IMR-90 (cell line): ENCODE data around the gene DAB1. TPM values are rescaled to one million over a fixed set of nuclear protein-coding genes. Genes with fewer than 3 reads are reported as not detected.

Source experiments
- ATAC-seq: fragments of 200-7000 bp; cut with Tn5 transposase; 2 replicates; pipeline ENCODE4 v1.9.1; 2020; ENCODE audit warnings: low read depth, mild to moderate bottlenecking, moderate library complexity
- BruUV-seq: library from RNA; stranded (reverse); fragments of 400-500 nt; replicated peaks from 2 replicates; lab custom pipeline; 2021; lab: Mats Ljungman, UMichigan
- CTCF ChIA-PET: fragments of 300-600 bp; formaldehyde crosslinking; extraction: SDS; loops from one replicate; lab custom pipeline; 2021; ENCODE audit warnings: antibody characterized with exemption; lab: Yijun Ruan, JAX
- POLR2A ChIA-PET: fragments of 300-600 bp; sonication (Branson Sonifier 250); formaldehyde crosslinking; loops from one replicate; lab custom pipeline; 2022; ENCODE audit warnings: antibody characterized with exemption; ENCODE audit not compliant: unreplicated experiment; lab: Charles Lee
- DNase-seq: peaks from one replicate; pipeline ENCODE4 v3.0.0; 2013
- H2AFZ ChIP-seq: replicated peaks from 2 replicates; pipeline ENCODE3; 2013; ENCODE audit warnings: low read length, mild to moderate bottlenecking; ENCODE audit not compliant: poor library complexity
- H2AK5ac ChIP-seq: 2 replicates; pipeline ENCODE4 v1.6.1; 2013; ENCODE audit warnings: low read depth, low read length, inconsistent platforms
- H2AK9ac ChIP-seq: replicated peaks from 2 replicates; pipeline ENCODE3; 2013; ENCODE audit warnings: mild to moderate bottlenecking, low read depth, low read length, moderate library complexity; ENCODE audit not compliant: poor library complexity
- H2BK120ac ChIP-seq: 2 replicates; pipeline ENCODE4 v1.6.1; 2013; ENCODE audit warnings: low read depth, low read length, inconsistent platforms
- H2BK15ac ChIP-seq: 3 replicates; pipeline ENCODE4 v1.6.1; 2013; ENCODE audit warnings: low read depth, low read length, inconsistent platforms
- H2BK20ac ChIP-seq: 2 replicates; pipeline ENCODE4 v1.6.1; 2013; ENCODE audit warnings: low read depth, mild to moderate bottlenecking, inconsistent platforms, low read length, moderate library complexity
- H2BK5ac ChIP-seq: 2 replicates; pipeline ENCODE4 v1.6.1; 2013; ENCODE audit warnings: mild to moderate bottlenecking, low read depth, low read length, inconsistent platforms; ENCODE audit not compliant: poor library complexity, severe bottlenecking
- H3K14ac ChIP-seq: replicated peaks from 2 replicates; pipeline ENCODE4 v1.6.1; 2013; ENCODE audit warnings: low read depth, low read length, inconsistent platforms
- H3K18ac ChIP-seq: 2 replicates; pipeline ENCODE4 v1.6.1; 2013; ENCODE audit warnings: low read depth, low read length, control low read depth
- H3K23ac ChIP-seq: 2 replicates; pipeline ENCODE4 v1.6.1; 2013; ENCODE audit warnings: low read depth, low read length, inconsistent platforms
- H3K27ac ChIP-seq: 2 replicates; pipeline ENCODE4 v1.5.1; 2013; ENCODE audit warnings: mild to moderate bottlenecking, control low read depth, low read length; ENCODE audit not compliant: insufficient read depth
- H3K27me3 ChIP-seq: 2 replicates; pipeline ENCODE4 v1.6.1; 2013; ENCODE audit warnings: low read length; ENCODE audit not compliant: control insufficient read depth, insufficient read depth
- H3K36me3 ChIP-seq: 2 replicates; pipeline ENCODE4 v1.6.1; 2013; ENCODE audit warnings: low read length, mixed read lengths; ENCODE audit not compliant: control insufficient read depth, insufficient read depth
- H3K4ac ChIP-seq: 2 replicates; pipeline ENCODE4 v1.6.1; 2013; ENCODE audit warnings: low read depth, low read length, inconsistent platforms
- H3K4me1 ChIP-seq: 2 replicates; pipeline ENCODE4 v1.6.1; 2013; ENCODE audit warnings: low read length, mixed read lengths; ENCODE audit not compliant: control insufficient read depth, insufficient read depth
- H3K4me2 ChIP-seq: 2 replicates; pipeline ENCODE4 v1.6.1; 2013; ENCODE audit warnings: low read depth, mild to moderate bottlenecking, control low read depth, low read length, moderate library complexity
- H3K4me3 ChIP-seq: 2 replicates; pipeline ENCODE4 v1.5.1; 2013; ENCODE audit warnings: low read depth, mild to moderate bottlenecking, control low read depth, low read length, moderate library complexity; ENCODE audit not compliant: insufficient read depth
- H3K56ac ChIP-seq: 2 replicates; pipeline ENCODE4 v1.6.1; 2013; ENCODE audit warnings: low read length, inconsistent platforms; ENCODE audit not compliant: insufficient read depth; ENCODE audit errors: extremely low read depth
- H3K79me1 ChIP-seq, 2 experiments: 2 replicates each; pipeline ENCODE4 v1.6.1; 2013; ENCODE audit warnings: low read length in 2 of 2, inconsistent platforms in 1 of 2, low read depth in 1 of 2
- H3K9ac ChIP-seq: 2 replicates; pipeline ENCODE4 v1.6.1; 2013; ENCODE audit warnings: low read depth, low read length, control low read depth
- H3K9me1 ChIP-seq: 2 replicates; pipeline ENCODE4 v1.6.1; 2013; ENCODE audit warnings: low read length, inconsistent platforms; ENCODE audit not compliant: insufficient read depth
- H3K9me3 ChIP-seq: 2 replicates; pipeline ENCODE4 v1.6.1; 2013; ENCODE audit warnings: low read length; ENCODE audit not compliant: control insufficient read depth, insufficient read depth
- H4K20me1 ChIP-seq: 2 replicates; pipeline ENCODE4 v1.6.1; 2013; ENCODE audit warnings: low read length, inconsistent platforms; ENCODE audit not compliant: insufficient read depth
- H4K5ac ChIP-seq: 2 replicates; pipeline ENCODE4 v1.6.1; 2013; ENCODE audit warnings: mild to moderate bottlenecking, low read depth, low read length, control low read depth
- H4K8ac ChIP-seq, 2 experiments: 2 replicates each; pipeline ENCODE4 v1.6.1; 2013; ENCODE audit warnings: low read depth in 2 of 2, low read length in 2 of 2, control low read depth in 1 of 2, inconsistent platforms in 1 of 2
- H4K91ac ChIP-seq: 2 replicates; pipeline ENCODE4 v1.6.1; 2013; ENCODE audit warnings: low read depth, low read length, inconsistent platforms; ENCODE audit not compliant: insufficient read depth
- BHLHE40 ChIP-seq: fragments of 150-350 bp; IDR thresholded peaks from 2 replicates; pipeline ENCODE4 v1.6.1; 2016; ENCODE audit warnings: mild to moderate bottlenecking, low read depth, low read length
- CEBPB ChIP-seq: IDR thresholded peaks from 2 replicates; pipeline ENCODE4 v1.6.1; 2012; ENCODE audit warnings: low read depth, low read length, improper control_type of control experiment
- CTCF ChIP-seq: conservative IDR thresholded peaks from 2 replicates; pipeline ENCODE4 v1.5.1; 2012; ENCODE audit warnings: mild to moderate bottlenecking, low read depth, low read length, improper control_type of control experiment
- MAFK ChIP-seq: IDR thresholded peaks from 2 replicates; pipeline ENCODE4 v1.6.1; 2012; ENCODE audit warnings: low read depth, low read length, improper control_type of control experiment
- MXI1 ChIP-seq: IDR thresholded peaks from 2 replicates; pipeline ENCODE4 v1.6.1; 2012; ENCODE audit warnings: low read depth, mild to moderate bottlenecking, low read length, moderate library complexity, borderline replicate concordance
- NFE2L2 ChIP-seq: fragments of 150-350 bp; IDR thresholded peaks from 2 replicates; pipeline ENCODE4 v1.6.1; 2016; ENCODE audit warnings: low read depth, mild to moderate bottlenecking, low read length
- RAD21 ChIP-seq: IDR thresholded peaks from 2 replicates; pipeline ENCODE4 v1.6.1; 2012; ENCODE audit warnings: low read length, improper control_type of control experiment
- SMC3 ChIP-seq: fragments of 150-350 bp; IDR thresholded peaks from 2 replicates; pipeline ENCODE4 v1.6.1; 2016; ENCODE audit warnings: low read depth, mild to moderate bottlenecking, antibody characterized with exemption, low read length, moderate library complexity
- WGBS, 2 experiments: methylation state at CpG; one replicate each; pipeline versions ENCODE4 v1.1.5 to v1.1.7; 2013; ENCODE audit warnings: missing lambda C conversion rate in 2 of 2; ENCODE audit not compliant: insufficient read length in 1 of 2; ENCODE audit errors: extremely low coverage in 2 of 2; 5-methylcytosine and 5-hydroxymethylcytosine counted together
- dilution Hi-C: fragments of 300-500 bp; cut with HindIII; formaldehyde crosslinking; loops from one replicate; pipeline ENCODE4 v1.14.3; 2018; ENCODE audit warnings: low sequenced_read_pairs; ENCODE audit not compliant: unreplicated experiment
- in situ Hi-C: fragments of 300-500 bp; cut with MboI; formaldehyde crosslinking; loops from 3 replicates; pipeline ENCODE4 v1.14.3; 2019; ENCODE audit warnings: low sequenced_read_pairs, inconsistent platforms, mixed read lengths
- intact Hi-C: fragments of 100-400 bp; cut with micrococcal nuclease; formaldehyde crosslinking; loops from 2 replicates; pipeline ENCODE4 v1.10.0; 2022
- polyA plus RNA-seq, 3 experiments: library from polyadenylated mRNA; depleted of rRNA; stranded (reverse); fragments of >200 nt; gene quantifications; 2 replicates each; pipeline ENCODE4 v1.2.3, GENCODE V29; 2012; ENCODE audit warnings: low replicate concordance in 1 of 3
- total RNA-seq: library from RNA; depleted of rRNA; stranded (reverse); fragments of >200 nt; gene quantifications from 2 replicates; pipeline ENCODE4 v1.2.3, GENCODE V29; 2012

The DAB1 gene
- total and polyA plus RNA-seq, 2 of the 4 experiments (the other 2 are of a cell fraction), result 0.18 to 0.41 TPM

GRCh38 chr1:57142169-57142568 lies 281.7 kb downstream of the DAB1 start:
- no peak overlapping the region for H4K91ac ChIP-seq
- H3K23ac ChIP-seq, result no peak overlapping the region
- H3K9me3 ChIP-seq, result no peaks in the 10 kb centered on the region
- H3K9me1 ChIP-seq, result 0 out of 2 replicates have a peak, but pooled peaks cover 3% of the 10 kb centered on the region
- H3K9ac ChIP-seq, result no peak overlapping the region
- H3K36me3 ChIP-seq, result no peaks in the 10 kb centered on the region
- H3K18ac ChIP-seq, result no peak overlapping the region
- in situ Hi-C loops (no loop called here), dilution Hi-C loops (no loop called here), intact Hi-C loops (no loop called here)
- BruUV-seq, result no TSS peak
- no peak overlapping the region for H3K4me3 ChIP-seq
- H3K4me2 ChIP-seq, result no peak overlapping the region
- no peak for DNase-seq
- no peak overlapping the region for H2BK15ac ChIP-seq
- TF ChIP-seq BHLHE40 (no peak), MAFK (no peak), RAD21 (no peak), CEBPB (no peak), SMC3 (no peak), CTCF (no peak), NFE2L2 (no peak), MXI1 (no peak)
- no peak overlapping the region for H2BK5ac ChIP-seq
- H2AK5ac ChIP-seq, result no peak overlapping the region
- H2AFZ ChIP-seq, result no peak overlapping the region
- no peak for ATAC-seq
- no peak overlapping the region for H3K4ac ChIP-seq
- no peaks in the 10 kb centered on the region for H3K79me1 ChIP-seq
- H3K56ac ChIP-seq, result no peak overlapping the region
- no peak overlapping the region for H3K14ac ChIP-seq
- no peaks in the 10 kb centered on the region for H4K20me1 ChIP-seq
- ChIA-PET POLR2A (no interaction called here), CTCF (interaction anchor here (0.7 kb wide), 1 partner anchor 57 kb away, joined by 3 read pairs; no protein-coding TSS in a partner anchor)
- H2BK120ac ChIP-seq, result no peak overlapping the region
- H3K27me3 ChIP-seq, result no peaks in the 10 kb centered on the region
- H2AK9ac ChIP-seq, result no peak overlapping the region
- H3K27ac ChIP-seq, result no peak overlapping the region
- no peak overlapping the region for H4K5ac ChIP-seq
- no peak overlapping the region for H4K8ac ChIP-seq
- WGBS, 2 experiments, result no CpG with 5 or more reads among the region's 2 CpGs
- H2BK20ac ChIP-seq, result no peak overlapping the region
- no peaks in the 10 kb centered on the region for H3K4me1 ChIP-seq
